DMS79 treated with DMSO at 0.1 percent for 48 hours (cell line): ENCODE measurements around the gene IFI44L.
A peak's percentile ranks its signal among the peaks of the same experiment; 100 is the strongest.

Source experiments
- DNase-seq: peaks from one replicate; lab custom pipeline; 2025; lab: John Stamatoyannopoulos, UW

IFI44L gene

DNA sequence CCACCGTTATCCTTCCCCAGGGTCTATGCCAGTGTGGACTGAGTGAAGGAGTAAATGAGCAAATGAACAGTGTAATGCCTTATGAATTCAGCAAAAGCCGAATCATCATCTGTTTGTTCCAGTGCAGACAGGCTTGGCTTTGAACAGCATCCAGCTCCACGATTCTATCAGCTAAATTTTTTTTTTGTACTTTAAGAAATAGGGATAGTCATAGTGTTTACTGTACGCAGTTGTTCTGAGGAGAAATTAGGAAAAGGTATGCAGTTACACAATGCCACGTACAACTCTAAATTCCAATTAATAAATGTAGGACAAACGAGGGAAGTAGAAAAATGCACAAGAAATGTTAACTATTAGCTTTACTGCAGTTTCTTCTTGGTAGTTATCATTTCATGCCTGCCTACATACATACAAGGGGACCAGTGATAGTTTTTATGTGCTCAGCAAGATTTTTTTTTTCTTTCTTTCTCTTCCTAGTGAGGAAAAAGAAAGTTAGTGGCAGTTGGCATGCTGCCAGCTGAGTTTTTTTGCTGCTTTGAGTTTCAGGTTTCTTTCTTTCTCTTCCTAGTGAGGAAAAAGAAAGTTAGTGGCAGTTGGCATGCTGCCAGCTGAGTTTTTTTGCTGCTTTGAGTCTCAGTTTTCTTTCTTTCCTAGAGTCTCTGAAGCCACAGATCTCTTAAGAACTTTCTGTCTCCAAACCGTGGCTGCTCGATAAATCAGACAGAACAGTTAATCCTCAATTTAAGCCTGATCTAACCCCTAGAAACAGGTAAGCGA, at the start of gene IFI44L:
TSS of gene IFI44L (plus strand) at position 646 of the 777 bp plus-strand sequence. CDS start 7,468 bp downstream, outside the sequence.
- DNase-seq: no peak

DNA sequence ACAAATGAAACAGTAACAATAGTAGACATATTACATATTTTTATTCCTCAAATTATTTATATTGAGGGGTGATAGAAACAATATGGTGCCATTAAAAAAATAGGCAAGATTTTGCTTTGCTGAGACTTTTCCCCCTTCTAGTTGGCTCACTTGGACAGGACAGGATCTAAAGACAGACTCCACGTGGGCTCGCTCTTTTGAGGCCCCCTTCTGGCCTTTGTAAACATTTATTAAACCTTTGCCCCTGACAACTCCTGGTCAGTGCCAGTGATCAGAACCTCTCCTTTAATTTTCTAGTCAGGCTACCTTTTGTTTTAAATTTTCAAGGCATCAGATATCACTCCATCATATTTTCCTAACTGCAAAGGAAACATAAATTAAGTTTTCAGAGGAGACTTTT, 49.7 kb upstream of the IFI44L start:
- no peak for DNase-seq

DNA sequence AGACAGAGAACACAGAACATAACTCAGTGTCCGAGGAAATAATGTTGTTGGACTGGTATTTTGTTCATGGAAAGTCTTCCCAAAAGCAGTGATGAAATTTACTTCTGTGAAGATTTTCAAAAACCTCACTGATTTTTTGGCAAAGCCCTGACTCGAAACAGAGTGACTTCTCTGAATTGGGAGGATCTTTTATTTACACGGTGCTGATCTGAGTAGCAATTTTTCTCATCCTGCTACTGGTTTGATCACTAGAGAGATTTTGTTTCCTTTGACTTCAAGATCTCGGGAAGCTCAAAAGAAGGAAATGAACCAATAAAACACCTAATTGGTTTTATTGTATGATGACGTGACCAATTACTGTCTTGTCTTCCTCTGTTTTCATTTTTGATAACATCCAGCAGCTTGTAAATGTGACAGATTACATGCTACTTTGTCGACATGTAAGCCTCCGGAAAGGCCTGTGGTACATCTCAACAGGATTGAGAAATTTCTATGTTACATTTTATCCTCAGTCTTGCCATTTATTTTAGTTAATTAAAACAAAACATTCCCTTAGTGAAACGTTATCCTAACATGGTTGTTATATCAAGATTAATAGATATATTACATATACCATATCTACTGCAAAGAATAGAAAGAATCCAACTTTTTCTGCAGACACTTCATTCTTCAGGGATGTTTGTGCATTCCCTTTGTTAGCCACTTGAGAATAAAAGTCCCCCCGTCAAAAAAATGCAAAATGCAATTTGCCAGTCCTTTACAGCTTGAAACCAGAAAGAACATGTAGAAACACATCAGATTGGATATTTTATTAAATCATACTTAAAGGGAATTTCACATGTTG, 42.8 kb upstream of the IFI44L start:
- no peak for DNase-seq

DNA sequence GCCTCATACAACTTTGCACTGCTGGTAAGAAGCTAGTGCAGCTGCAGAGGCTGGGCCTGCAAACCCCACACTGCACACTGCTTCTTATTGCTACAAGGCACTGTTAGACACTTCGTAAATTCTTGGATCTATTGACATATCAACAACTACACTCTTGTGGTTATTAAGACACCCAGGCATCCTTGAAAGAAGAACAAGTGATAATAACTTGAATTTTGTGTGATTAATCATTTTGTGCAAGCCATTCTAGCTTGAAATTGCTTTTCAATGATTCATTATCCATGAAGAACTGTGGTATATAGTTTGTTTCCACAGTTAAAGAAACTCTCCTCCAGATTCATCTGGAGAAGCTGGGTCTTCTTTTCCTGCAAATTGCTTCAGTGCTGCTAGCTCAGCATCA, 33.7 kb upstream of the IFI44L start:
- DNase-seq: no peak

DNA sequence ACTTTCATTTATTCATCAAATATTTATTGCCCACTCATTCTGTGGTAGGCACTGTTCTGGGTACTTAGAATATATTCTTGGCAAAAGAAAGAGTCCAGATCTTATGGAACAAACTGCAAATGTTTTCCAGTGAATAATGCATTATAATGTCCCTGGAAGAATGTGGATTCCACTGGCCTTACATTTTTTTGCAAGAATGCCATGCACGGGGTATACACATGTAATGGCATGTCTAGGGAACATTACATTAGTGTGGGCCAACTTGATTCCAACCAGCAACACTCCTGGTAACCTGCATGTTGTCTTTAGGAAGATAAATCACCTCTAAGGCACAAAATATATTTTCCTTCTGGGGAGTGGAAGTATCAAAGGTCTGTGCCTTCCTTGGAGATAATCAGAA, 33.0 kb upstream of the IFI44L start:
- DNase-seq: no peak

DNA sequence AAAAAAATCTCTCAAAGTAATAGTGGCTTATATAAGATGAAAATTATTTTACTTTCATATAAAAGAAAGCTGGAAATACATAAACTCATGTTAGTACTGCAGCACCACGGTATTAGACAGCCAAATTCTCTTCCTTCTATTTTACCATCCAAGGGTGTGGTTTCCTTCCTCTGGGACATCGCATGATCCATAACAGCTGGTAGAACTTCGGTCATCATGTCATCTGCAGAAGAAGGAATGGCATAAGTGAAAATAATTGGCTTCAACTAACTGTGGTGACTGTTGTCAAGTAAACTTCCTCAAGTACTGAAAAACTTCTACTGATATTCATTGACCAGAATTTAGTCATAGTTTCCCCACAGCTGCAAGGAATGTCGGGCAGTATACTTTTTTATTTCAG, 28.3 kb upstream of the IFI44L start:
- no peak for DNase-seq

DNA sequence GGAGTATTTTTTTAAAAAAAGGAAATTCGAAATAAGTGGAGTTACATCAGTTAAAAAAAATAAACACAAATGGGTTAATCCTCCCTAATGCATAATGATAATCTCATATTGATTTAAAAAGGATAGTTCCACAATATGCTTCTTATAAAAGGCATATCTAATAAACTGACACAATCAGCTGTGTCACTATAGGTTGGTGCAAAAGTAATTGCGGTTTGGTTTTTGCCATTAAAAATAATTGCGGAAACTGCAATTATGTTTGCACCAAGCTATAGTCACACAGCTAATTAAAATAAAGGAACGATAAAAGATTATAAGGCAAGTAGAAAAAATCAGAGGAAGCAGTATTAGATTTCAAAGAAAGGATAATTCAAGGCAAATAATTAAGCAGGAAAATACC, 21.0 kb upstream of the IFI44L start:
- no peak for DNase-seq

DNA sequence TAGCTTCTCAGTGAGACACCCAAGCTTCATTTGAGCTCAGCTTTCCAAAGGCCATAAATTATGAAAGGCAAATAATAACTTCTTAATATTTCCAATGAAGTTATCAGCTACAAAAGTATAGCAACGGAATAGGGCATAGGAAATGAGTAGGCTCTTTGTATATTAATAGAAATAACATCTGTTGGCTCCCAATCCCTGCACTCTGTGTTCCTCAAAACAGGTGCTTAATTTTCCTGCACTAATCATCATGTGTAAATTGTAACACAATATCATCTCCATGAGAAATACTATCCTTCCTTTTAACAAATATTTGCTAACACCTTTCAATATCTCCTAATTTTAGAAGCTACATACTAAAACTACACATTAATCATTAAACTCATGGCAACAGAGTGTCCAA, 19.2 kb upstream of the IFI44L start:
- no peak for DNase-seq

DNA sequence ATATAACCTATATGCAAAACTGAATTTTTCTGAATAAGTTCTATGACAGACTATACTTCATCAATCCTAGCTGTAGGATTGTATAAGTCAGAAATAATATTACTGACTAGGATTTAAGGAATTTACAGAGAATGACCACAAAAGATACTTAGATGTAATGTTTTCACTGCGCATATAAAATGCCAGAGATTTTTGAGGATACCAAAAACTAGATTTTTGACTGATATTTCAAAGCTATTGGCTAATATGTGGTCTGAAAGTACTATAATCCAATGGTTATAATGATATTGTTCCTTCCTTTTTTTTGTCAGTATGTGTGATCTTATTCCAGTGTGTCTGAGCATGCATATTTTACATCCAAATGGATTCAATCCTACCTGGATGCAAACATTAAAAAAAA, 17.0 kb upstream of the IFI44L start:
- no peak for DNase-seq

DNA sequence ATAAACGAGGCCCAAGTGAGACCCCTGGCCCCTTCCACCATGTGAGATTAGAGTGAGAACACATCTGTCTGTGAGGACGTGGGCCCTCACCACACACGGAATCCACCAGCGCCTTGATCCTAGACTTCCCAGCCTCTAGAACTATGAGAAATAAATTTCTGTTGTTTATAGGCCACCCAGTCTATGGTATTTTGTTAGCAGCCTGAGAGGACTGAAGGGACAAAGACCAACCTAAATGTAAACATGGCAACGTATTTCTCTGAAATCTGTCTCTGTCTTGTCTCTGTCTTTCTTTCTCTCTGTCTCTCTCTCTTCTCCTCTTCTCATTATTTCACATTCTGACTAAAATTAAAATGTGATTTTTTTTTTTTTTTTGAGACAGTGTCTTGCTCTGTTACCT, 15.6 kb upstream of the IFI44L start:
- DNase-seq: no peak

DNA sequence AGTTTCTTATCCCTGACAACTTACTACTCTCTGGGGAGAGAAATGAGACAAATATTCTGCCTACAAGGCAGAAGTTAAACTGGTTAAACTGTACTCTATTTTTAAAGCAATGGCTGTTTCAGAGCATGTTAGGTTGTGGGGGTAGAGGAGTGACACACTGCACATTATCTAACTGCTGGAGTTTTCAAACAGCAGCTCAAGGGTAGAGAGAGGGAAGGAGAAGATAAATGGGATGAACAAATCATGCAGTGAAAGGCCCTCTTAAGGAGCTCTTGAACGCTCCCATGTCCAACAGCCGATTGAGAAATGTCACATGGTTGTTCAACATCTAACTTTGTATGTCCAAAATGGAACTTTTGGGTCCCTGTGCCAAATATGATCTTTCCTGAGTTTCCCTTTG, 14.0 kb upstream of the IFI44L start:
- DNase-seq: no peak

DNA sequence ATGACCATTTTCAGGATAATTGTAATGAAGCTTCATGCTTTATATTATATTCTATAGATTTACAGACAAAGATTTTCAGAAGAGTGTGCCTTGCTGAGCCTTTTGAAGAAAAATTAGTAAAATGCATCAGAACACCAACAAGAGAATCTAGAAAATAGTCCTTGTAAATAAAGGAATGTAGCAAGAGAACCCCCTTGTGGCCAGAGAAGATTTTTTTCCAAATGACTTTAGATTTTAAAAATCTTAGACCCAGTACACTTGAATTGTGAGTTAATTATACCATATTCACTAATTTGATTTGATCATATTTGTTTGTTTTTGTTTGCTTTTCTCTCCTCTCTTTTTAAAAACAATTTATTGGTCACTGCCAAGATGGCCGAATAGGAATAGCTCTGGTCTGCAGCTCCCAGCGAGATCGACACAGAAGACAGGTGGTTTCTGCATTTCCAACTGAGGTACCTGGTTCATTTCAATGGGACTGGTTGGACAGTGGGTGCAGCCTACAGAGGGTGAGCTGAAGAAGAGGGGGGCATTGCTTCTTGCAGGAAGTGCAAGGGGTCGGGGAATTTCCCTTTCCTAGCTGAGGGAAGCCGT, 12.8 kb upstream of the IFI44L start:
- no peak for DNase-seq

DNA sequence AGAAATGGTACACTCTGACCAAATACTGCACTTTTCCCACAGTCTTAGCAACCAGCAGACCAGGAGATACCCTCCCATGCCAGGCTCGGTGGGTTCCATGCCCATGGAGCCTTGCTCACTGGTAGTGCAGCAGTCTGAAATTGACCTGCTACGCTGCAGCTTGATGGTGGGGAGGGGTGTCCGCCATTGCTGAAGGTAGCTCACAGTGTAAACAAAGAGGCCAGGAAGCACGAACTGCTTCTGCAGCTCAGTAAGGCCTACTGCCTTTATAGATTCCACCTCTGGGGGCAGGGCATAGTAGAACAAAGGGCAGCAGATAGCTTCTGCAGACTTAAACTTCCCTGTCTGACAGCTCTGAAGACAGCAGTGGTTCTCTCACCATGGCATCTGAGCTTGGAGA, 12.3 kb upstream of the IFI44L start:
- no peak for DNase-seq

DNA sequence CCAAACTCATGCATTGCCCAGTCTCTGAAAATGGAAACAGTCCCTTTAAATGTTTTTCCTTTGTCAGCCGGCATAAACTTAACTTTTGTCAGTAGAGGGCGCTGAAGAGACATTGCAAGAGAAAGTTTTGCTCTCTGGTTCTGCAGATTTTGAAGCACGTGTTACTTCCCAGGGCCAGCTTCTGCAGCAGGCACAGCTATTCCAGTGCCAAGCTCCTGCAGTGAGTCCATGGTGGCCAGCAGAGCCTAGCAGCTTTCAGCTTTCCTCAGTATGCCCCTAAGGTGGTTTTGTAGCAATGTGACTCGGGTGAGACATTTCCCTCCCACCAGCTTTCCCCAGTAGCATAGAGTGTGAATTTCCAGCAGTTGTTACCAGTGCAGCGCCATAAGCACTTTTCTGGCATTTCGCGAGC, 2.6 kb upstream of the IFI44L start:
- peak; percentile 8 for DNase-seq

DNA sequence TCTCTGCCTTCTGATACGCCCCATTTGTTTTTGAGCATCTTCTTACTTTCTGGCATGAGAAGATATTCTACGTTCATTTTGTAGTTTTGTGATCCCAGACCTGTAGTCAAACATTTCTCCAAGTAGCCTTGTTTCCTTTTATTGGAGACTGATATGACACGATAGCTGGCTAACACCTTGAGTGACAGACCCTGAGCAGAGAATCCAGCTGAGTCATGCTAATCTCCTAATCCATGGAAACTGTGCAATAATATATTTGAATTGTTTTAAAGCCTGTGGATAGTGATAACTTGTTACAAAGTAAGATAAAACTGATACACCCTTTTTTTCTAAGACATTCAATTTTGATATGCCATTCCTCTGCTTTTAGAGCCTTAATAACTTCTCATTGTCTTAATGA, 1.2 kb upstream of the IFI44L start:
- DNase-seq: no peak

DNA sequence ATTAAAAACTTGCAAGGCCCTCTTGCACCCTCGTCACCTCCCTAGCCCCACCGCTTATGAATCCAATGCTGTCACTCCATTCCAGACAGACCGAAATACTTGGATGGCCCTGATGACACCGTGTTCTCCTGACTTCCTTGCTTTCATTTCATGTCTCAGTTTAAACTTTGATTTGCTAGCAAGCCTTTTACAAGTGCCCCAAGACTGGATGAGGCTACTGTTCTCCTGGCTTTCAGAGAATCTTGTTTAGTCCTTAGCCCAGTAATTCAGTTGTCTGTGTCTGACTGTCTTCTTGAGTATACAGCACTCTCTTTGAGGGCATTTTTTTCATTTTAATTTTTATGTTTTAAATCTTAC, 824 bp upstream of the IFI44L start:
- DNase-seq: no peak

DNA sequence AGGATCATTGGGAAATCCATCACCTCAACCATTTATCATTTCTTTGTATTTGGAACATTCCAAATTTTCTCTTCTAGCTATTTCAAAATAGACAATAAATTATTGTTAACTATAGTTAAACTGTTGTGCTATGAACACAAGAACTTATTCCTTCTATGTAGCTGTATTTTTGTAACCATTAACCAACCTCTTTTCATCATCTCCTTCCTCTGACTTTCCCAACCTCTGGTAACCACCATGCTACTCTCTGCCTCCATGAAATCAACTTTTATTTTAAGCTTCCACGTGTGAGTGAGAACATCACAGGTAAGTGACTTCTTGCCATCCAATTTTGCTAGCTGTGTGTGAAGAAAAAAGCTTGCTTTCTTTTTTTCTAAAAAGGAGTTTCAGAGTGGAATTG, 418 bp downstream of the IFI44L start:
- no peak for DNase-seq

DNA sequence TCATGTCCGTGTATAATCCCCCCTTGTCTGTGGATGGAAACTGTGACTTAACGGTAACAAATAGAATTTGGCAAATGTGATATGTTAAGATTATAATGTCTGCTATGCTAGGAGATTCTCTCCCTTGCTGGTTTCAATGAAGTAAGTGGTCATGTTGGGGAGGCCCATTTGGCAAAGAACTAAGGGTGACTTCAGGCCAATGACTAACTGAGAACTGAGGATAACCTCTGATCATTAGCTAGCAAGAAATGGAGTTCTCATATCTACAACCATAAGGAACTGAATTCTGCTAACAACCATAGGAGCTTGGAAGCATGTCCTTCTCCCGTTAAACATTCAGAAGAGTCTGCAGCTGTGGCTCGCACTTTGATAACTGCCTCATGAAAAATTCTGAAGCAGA, 2.3 kb downstream of the IFI44L start:
- DNase-seq: no peak

DNA sequence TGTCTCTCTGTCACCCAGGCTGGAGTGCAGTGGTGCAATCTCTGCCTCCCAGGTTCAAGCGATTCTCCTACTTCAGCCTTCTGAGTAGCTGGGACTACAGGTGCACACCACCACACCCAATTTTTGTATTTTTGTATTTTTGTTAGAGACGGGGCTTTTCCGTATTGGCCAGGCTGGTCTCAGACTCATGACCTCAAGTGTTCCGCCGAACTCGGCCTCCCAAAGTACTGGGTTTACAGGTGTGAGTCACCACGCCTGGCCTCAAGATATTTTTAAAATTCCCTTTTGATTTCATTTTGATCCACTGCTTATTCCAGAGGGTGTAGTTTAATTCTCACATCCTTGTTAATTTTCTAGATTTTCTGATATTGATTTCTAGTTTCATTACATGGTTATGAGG, 3.8 kb downstream of the IFI44L start:
- DNase-seq: no peak

DNA sequence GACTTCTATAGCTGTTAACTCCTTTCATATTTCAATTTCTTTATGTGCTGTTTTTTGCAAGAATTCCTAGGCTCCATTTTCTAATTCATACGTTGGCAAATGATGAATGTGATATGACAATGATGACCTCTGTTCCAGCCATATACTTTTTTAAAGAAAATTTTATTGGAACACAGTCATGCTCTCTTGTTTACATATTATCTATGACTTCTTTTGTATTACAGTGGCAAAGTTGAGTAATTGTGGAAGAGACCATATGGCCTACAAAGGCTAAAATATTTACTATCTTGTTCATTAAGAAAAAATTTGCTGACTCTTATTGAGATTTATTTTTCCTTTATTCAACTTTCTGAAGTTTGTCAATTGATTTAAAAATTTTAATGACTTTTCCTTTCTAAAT, 7.1 kb downstream of the IFI44L start:
- DNase-seq: no peak

DNA sequence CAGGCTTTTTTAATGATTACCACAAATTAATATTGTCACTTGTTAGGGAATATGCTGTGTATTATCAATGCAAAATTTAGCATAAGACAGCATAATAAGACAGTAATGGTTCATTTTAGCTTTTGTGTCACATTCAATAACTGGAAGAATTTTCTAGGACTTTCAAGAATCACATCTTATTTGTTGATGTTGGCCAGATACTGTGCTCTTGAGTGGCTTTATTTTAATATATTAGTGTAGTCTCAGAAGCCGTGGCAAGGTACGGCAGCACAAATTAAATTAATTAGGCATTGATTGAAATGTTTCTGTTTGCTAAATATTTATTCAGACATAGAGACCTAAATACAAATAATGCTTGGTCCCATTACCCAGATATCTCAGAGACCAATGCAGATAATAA, 10.4 kb downstream of the IFI44L start:
- DNase-seq: no peak

DNA sequence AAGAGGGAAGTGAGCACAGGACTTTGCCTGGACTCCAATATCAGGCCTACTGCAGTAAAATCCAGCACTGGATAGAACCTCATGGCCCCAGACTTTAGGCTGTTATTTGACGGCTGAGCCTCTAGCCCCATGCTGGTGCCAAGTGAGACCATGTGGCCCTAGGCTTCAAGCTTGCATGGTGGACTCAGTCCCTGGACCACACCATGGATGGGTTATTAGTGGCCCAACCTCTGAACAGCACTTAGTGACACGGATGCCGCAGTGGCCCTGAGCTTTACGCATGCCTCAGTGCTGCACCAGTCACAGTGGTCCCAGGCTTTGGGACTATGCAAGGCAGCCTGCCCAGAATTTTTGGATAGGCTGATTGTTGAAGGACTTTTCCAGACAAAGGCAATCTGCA, 13.0 kb downstream of the IFI44L start:
- no peak for DNase-seq

DNA sequence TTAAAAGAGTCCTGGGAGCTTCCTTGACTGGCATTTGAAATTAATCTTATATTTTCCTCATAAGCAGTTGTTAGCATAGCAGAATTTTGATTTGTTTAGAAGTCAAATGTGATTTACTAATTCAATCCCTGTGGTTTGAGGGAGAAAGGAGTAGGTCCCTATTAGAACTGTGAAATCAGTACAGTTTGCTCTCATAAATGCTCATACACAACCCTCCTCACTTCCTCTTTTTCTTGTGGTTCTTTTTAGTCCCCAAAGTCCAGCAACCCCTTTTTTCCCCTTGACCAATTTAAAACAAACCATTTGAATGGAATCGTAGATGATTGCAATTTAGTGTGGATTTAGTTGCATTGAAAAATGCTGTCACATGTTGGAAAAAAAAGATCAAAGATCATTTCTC, 20.2 kb downstream of the IFI44L start:
- no peak for DNase-seq
